Measurements from ENCODE around the gene DMAC2.

- TF ChIP-seq CTCF (IDR thresholded peaks at IDR 0.05) (no peak), POLR2A (IDR thresholded peaks at IDR 0.05) (no peak)
These were observed 16.8 kb downstream of the DMAC2 start for GRCh38 chr19:41422955-41423354.
